NCI-H2227 (cell line): ENCODE measurements around the gene AFF1.
"Not testable (repeated sequence)": the region's sequence is repeated elsewhere in the genome, so short reads cannot be mapped to it uniquely, and the experiment has no call there.

Source experiments
- DNase-seq: peaks from one replicate; lab custom pipeline; 2025; ENCODE audit not compliant: unreplicated experiment; lab: John Stamatoyannopoulos, UW

The AFF1 gene

DNA sequence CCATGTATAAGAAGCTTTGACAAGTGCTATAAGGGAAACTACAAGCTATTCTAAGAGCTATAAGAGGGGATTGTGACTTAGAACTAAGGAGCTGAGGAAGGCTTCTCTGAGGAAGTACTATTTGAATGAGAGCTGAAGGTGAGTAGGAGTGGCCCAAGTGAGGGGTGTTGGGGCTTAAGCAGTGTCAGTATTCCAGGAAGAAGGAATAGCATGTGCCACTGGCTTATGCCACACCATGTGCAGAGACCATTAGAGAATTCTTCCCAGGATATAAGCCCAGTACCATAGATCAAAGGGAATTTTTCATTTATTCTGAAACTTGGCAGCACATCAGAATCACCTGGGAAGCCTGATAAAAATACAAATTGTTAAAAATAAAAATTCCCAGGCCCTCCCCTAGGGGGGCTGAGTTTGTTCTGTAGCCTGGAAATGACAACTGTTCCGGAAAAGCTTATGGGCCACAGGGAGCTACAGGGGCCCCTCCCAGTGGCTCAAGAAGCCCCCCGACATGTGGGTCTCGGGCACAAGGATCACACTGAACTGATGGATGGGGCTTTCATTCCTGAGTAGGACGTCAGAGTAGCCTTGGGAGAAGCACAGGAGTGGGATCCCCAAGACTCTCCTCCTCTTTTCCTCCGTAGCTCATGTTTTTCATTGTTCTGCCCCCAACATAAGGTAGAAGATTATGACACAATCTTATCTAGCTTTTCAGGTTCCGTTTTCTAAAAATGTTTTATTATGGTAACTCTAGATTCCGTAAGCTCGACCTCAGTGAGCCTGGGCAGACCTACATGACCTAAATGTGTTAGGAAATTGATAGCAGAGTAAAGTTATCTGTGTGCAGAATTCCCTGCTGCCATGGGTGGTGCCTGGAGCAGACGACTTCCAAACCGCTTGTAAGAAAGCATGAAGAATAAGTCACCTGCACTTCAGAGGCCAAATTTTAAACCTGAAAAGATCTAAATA is 119.3 kb downstream of the AFF1 start:
- no peak for DNase-seq

DNA sequence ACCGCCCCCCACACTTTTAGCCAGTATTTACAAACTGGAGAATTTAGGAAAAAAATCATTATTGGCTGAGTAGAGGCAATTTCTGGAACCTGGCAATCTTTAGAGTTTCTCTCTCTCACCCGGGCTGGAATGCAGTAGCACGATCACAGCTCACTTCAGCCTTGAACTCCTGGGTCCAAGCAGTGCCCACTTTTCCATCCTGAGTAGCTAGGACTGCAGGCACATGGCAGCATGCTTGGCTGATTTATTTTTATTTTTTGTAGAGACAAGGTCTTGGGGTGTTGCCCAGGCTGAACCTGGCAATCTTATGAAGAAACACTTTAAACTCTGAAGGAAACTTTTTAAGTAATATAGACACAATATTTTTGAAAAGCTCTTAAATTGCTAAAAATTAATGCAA is 120.1 kb downstream of the AFF1 start:
- DNase-seq, result no peak

DNA sequence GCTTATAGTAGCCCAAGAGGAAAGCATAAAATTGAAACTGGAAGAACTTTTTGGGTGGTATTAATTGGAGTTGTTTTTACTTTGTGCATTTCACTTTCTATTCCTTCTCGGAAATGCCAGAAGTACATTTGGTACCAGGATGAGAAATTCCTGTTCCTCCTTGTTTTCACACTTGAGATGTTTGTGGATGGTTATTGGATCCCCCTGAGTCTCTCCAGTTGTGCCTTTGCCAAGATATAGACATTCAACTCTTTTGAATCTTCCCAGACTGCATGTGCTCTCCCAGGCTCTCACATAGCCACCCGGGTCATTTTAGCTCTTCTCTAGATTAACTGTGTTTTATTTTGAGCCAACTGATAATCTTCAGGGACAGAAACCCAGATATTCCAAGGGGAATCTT is 120.5 kb downstream of the AFF1 start:
- DNase-seq, result no peak

DNA sequence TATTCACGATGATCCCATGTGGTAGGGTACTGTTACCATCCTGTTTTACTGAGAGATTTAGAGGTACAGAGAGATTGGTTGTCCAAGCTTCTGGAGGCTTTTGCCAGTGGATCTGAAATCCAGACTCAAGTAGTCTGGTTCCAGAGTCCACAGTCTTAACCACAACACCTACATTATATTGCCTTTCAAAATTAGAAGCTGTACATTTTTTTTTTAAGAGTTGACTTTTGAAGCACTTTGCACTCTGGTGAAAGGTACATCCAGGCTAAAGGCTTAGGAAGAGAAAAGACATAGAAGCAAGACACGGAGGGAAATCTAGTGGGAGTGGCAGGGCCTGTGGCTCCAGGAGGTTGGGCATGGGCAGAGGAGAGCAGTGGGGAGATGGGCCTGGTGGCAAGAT is 122.1 kb downstream of the AFF1 start:
- DNase-seq, result no peak

DNA sequence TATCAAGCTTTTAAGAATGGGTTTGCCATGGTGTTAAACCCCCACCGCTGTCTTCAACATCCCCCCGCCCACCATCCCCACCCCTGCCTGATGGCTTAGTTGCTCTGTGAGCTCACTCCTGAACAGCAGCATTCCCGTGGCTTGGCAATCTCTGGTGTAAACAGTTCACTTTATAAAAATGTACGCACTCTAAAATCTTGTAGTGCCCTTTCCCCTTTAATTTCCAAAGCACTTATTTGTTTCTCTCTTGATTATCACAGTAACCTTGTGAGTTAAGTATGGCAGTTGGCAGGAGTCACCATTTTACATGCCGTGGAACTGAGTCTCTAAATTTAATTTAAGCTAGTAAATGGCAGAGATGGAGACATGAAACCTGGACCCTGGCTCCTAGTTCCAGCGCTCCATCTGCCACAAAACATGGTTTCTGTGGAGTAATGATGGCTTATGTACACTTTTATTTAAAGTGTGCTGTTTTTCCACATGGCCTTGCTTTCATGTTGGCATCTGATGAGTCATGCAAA is 123.1 kb downstream of the AFF1 start:
- no peak for DNase-seq

DNA sequence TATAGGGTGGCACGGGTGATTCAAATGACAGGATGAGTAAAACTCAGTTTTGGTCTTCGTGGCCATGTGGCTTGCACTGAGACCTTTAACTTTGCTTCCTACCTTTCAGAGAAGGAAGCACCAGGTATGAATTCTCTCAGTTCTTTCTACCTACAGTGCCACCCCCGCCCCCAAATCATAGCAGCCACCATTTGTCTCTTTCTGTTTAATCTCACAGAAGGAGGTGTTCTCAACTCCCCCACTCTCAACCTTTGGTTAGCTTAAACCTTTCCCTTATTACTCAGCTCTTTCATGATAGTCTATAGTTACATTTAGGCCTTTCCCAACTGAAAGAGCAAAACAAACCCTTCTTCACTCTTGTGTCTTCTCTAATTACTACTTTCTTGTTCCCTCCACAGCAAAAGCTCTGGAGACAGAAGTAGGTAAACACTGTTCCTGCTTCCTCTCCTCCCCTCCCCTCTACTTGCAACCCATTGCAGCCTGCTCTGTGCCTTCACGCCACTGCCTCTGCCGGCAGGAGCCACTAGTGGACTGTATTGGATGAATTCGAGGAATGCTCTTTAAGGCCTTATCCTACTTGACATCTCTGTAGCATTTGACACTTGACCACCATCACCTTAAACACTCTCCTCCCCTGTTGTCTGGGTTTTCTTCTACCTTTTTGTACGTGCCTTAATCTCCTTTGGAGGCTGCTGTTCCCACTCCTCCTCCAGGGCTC is 123.7 kb downstream of the AFF1 start:
- DNase-seq, result peak; percentile 63

DNA sequence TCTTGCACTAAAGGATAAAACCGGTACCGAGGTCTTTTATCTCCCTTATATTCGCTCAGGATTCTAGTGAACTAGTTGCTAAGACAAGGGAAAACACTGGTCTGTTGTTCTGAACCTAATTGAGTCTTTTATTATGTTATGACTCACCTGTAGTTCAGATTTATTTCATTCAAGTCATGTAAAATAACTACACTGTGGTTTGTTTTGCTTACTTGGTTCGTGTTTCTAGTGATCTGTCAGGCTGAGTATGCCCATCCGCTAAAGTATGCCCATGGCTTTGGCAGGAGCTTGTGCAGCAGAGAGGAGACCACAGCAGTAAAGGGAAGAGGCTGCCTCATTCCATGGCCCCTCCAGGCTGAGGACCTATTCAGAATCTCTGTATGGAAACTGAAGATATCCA is 126.1 kb downstream of the AFF1 start:
- no peak for DNase-seq

DNA sequence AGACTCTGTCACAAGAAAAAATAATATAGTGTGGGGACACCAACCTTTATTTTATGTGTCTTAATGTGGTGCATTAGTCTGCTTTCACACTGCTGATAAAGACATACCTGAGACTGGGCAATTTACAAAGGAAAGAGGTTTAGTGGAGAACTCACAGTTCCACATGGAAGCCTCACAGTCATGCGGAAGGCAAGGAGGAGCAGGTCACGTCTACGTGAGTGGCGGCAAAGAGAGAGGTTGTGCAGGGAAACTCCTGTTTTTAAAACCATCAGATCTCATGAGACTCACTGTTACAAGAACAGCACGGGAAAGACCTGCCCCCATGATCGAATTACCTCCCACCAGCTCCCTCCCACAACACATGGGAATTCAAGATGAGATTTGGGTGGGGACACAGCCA is 130.2 kb downstream of the AFF1 start:
- DNase-seq, result no peak

DNA sequence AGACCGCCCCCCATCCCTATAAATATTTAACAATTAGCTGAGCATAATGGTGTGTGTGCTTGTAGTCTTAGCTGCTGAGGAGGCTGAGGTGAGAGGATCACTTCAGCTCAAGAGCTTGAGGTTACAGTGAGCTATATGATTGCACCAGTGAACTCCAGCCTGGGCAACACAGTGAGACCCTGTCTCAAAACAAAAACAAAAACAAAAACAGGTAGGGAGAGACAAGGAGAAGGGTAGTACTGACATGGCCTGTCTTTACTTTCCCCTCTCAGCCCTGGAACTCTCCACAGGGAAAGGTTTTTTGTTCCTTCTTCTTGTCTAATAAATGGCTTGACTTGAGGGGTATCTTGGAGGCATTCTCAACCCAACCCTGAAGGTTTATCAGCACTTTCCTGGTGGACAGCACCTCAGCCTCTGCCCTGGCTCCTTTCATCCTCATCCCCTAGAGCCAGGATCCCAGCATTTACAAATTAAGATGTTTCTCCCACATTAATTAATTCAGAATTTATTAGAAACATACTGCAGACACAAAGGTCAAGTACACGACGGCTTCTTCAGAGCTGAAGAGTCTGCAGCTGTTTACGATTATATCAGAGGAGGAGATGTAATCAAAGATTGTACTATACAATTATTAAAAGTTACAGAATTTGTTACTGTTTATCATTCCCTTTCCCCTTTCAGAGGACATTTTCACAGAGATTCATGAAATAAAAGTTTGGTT is 131.8 kb downstream of the AFF1 start:
- DNase-seq, result no peak

DNA sequence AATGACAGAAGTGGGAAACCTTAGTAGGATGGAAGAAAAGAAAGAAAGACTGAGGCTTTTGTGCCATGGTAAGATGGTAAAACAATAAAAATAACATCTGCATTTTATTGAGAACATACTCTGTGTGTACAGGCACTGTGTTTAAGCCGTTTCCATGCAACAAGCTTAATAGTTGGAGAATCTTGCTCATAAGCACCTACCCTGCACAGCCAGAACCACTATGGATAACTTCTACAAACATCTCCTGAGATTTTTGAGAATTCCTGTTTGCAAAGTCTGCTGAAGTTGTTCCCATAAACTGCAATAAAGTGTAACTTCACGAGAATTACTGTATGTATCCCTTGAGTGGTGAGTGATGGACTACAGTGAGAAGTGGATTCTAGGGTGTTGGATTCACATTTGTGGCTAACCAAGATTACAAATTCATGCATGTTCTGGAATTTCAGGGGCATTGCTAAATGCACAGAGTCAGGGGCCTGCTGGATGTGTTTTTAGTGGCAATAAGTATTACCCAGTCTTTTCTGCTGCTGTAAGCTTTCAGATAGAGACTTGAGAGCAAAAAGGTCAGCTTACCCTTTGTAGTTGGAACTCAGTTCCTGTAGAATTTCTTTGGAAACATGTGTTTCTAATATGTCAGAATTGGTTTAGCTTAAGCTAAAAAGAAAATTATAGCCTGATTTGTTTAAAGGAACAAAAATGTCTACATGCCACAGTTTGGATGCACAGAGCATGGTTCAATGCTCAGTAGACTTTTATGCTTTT is 132.5 kb downstream of the AFF1 start:
- no peak for DNase-seq

DNA sequence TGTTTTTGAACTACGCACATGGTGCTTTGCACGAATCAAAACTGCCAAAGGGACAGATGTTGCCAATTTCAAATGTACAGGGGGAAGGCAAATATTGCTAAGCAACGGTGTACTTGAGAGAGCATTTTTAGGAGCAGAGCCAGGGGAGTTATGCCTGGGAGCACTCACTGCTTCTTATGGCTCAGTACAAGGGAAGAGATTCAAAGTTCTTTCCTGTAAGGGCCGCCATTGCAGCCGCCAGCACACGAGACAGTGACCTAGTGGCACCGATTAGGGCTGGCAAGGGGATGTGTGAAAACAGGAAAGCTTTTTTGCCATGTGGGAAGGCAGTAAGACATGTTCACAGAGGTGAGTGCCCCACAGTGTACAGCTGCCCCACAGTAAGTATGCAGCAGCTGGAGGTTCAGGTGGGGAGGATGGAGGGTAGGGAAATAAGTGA is 133.8 kb downstream of the AFF1 start:
- peak; percentile 48 for DNase-seq

DNA sequence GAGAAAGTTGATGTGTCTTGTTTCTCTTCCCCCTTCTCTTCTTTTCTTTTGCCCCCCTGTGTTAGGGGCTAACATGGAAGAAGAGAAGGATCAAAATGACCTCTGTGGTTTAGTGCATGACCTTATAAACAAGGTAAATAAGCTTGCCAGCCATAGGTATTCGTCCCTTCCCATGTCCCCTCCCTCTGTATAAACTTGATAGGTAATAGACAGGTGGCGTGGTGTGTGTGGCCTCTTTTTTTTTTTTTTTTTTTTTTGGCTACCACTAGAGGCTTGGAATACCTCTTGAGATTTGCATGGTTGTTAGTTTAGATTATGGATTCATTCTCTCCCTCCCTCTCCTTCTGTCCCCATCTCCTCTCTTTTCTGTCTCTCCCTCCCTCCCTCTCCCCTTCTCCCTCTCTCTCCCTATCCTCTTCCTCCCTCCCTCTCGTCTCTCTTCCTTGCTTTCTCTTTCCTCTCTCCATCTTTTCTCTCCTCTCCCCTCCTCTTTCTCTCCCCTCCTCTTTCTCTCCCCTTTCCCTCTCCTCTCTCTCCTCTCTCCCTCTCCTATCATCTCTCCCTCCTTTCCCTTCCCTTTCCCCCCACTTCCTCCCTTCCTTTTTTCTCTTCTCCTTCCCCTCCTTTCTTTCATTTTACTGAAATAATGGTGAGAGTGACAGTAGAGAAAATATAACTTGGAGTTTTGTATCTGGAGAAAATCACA is 134.4 kb downstream of the AFF1 start:
- DNase-seq, result no peak

DNA sequence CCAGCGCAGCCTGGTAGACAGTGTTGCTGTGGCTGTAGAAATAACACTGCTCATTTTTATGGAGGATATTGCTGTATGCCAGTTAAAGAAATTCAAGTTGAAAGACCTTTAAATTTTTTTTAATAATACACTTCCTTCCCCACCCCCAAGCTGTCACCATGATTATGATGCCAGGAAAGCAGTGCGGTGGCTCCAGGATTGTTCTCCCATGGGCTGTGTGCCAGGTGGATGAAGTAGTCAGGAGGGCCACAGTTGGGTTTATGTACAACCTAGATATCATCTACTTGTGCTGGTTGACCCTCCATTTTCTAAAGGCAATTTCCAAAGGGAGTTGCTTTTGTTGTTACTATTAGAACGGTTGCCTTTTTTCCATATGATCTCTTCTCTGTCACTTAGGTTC is 136.6 kb downstream of the AFF1 start:
- no peak for DNase-seq

DNA sequence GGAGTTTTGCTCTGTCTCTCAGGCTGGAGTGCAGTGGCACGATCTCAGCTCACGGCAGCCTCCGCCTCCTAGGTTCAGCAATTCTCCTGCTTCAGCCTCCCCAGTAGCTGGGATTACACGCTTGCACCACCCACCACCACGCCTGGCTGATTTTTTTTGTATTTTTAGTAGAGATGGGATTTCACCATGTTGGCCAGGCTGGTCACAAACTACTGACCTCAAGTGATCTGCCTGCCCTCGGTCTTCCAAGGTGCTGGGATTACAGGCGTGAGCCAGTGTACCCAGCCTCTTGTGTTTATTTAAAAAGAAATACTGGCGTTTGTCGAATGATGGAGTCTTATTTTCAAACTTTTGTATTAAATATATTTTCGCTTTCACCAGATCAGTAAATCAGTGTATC is 137.7 kb downstream of the AFF1 start:
- not testable (repeated sequence) for DNase-seq

DNA sequence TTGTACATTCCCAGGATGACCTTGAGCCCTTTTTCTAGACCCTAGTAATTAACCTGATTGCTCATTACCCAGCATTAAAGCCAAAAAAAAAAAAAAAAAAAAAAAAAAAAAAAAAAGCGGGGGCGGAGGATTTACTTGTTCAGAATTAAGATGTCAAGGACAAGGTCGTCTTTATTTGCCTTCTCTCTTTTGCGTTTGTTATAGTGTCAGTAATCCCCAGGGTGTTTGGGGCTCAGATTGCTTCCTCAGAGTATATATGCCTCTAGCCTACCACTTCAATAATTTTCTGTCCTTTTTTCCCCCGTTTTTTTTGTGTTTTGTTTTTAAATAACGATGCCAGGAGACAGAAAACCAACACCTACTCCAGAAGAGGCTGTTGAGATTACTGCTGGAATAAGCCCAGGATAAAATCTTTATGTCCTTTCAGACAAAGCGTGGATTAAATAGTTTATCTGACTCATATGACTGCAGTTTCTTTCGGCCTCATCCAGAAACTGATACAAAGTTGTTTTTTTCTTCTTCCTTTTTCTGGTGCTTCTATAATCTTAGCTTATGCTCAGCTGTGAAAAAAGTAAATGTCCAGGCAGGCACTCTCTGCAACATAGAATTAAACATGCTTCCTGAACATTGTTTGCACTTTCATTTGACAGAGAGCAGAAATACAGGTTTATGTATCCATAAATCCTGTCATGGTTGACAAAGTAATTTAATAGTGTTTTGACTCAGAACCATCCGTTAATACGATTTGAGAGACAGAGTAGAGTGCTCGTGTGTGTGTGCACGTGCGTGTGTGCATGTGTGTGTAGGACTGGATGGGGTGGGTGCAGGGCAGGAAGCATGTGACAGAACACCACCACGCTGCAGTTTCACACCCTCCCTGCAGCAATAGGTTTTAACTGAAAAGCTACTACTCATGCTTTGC is 138.6 kb downstream of the AFF1 start:
- peak; percentile 48 for DNase-seq

DNA sequence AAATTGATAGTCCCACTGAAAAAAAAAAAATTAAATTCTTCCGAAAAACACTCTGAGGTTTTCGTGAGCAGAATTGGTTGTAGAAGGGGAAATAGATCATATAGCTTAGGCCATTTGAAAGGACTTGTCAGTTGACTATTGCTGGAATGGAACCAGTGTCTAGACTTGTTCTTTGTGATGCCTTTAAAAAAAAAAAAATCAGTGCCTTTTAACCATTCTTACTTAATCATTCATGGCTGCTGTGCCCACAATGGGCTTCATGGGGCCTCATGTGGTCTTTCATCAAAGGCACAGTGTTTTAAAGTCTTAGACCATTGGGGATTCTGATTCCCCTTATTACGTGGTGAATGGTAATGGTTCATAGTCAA is 139.3 kb downstream of the AFF1 start:
- no peak for DNase-seq

DNA sequence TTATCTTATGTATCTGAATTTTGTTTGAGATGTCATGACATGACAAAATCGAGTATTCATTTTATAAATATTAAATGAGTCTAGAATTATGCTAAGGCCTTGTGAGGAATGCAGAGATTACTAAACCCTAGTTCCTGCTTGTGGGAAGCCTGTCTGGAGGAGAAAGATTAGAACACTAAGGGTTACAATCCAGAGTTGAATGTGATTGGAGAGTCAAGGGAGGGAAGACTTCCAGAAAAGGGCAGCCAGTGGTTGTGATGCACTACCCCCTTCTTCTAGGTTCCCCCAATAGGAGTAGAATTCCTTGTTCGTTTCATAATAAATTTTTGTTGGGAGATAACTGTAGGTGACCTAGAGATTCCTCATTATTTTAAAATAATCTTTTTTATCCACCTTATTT is 141.1 kb downstream of the AFF1 start:
- DNase-seq, result no peak

DNA sequence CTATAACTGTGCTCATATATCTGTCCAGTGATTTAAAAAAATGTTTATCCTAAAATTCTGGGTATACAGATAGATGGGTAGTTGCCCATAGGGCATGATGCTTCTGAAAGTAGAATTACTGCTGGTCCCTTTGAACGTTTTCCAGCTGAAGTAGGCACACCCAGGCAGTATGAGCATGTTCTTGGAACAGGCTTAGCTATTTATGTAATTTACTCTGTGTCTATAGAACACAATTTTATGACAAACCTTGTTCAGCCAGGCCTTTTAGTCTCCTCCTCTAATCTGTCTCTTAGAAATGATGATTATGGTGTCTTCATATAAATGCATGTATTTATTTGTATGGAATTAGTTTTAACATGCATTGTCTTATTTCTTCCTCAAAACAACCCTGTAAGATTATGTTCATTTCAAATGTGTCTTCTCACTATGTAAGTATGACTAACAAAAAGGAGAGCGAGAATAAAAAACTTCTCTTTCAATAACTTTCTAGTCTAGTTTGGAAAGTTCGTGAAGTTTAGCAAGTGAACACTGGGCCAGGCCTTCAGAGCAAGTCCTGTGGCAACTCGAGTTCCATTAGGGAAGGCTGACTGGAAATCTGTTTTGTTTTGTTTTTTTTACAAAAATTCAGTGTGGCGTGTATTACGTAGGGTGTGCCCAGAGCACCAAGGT is 142.0 kb downstream of the AFF1 start:
- no peak for DNase-seq
